ENCODE measurements around the gene DLGAP1.

GRCh38 chr18:3494245-3494526, 960.9 kb downstream of the DLGAP1 start:
- TF ChIP-seq CTCF (IDR thresholded peaks at IDR 0.05) (no peak), POLR2A (IDR thresholded peaks at IDR 0.05) (no peak)

Measured in right lobe of liver (tissue), 4 donors.